A673 (cell line): ENCODE measurements around the gene NUMA1. TPM values are rescaled to one million over a fixed set of nuclear protein-coding genes. Genes with fewer than 3 reads are reported as not detected.
A peak's percentile ranks its signal among the peaks of the same experiment; 100 is the strongest.

Experiments used
- BruUV-seq: library from RNA; stranded (reverse); fragments of 400-500 nt; replicated peaks from 2 replicates; lab custom pipeline; 2021; lab: Mats Ljungman, UMichigan
- CTCF ChIA-PET: fragments of 300-600 bp; sonication (Branson Sonifier 250); formaldehyde crosslinking; loops from one replicate; lab custom pipeline; 2022; ENCODE audit warnings: antibody characterized with exemption; lab: Charles Lee
- POLR2A ChIA-PET: fragments of 300-600 bp; sonication (Branson Sonifier 250); formaldehyde crosslinking; loops from one replicate; lab custom pipeline; 2022; ENCODE audit warnings: antibody characterized with exemption; ENCODE audit not compliant: low non-redundant PET; lab: Charles Lee
- DNase-seq: peaks from one replicate; pipeline ENCODE4 v3.0.0-alpha.2; 2015; ENCODE audit warnings: low spot score
- H3K27ac ChIP-seq: fragments of 200-600 bp; sonication (generic); 2 replicates; pipeline ENCODE4 v1.5.1; 2016; ENCODE audit warnings: mixed run types, low read depth, mild to moderate bottlenecking, mixed read lengths, antibody characterized with exemption, low read length; ENCODE audit not compliant: poor library complexity, severe bottlenecking
- H3K27me3 ChIP-seq: fragments of 200-600 bp; sonication (generic); replicated peaks from 2 replicates; pipeline ENCODE4 v1.6.1; 2017; ENCODE audit warnings: mixed run types, low read depth, mild to moderate bottlenecking, mixed read lengths, antibody characterized with exemption, low read length; ENCODE audit not compliant: insufficient read depth, poor library complexity
- H3K36me3 ChIP-seq: fragments of 200-600 bp; sonication (generic); 2 replicates; pipeline ENCODE4 v1.6.1; 2016; ENCODE audit warnings: mixed run types, mild to moderate bottlenecking, mixed read lengths, antibody characterized with exemption, low read length; ENCODE audit not compliant: insufficient read depth, poor library complexity, severe bottlenecking
- H3K4me1 ChIP-seq: fragments of 200-600 bp; sonication (generic); 2 replicates; pipeline ENCODE4 v1.6.1; 2017; ENCODE audit warnings: mixed run types, mild to moderate bottlenecking, mixed read lengths, antibody characterized with exemption, low read length; ENCODE audit not compliant: insufficient read depth, poor library complexity, severe bottlenecking
- H3K4me3 ChIP-seq: fragments of 200-600 bp; sonication (generic); 2 replicates; pipeline ENCODE4 v1.5.1; 2016; ENCODE audit warnings: low read depth, mixed run types, mild to moderate bottlenecking, mixed read lengths, low read length; ENCODE audit not compliant: poor library complexity, severe bottlenecking
- H3K9me3 ChIP-seq: fragments of 200-600 bp; sonication (generic); 2 replicates; pipeline ENCODE4 v1.6.1; 2016; ENCODE audit warnings: mixed run types, low read depth, mild to moderate bottlenecking, mixed read lengths, antibody characterized with exemption, low read length; ENCODE audit not compliant: poor library complexity, severe bottlenecking
- CTCF ChIP-seq: fragments of 300-800, 200-600 bp; sonication (generic); conservative IDR thresholded peaks from 2 replicates; pipeline ENCODE4 v1.5.1; 2017; ENCODE audit warnings: low read depth, mild to moderate bottlenecking, antibody characterized with exemption, low read length, moderate library complexity, mixed read lengths
- EZH2 ChIP-seq: fragments of 200-600 bp; sonication (generic); IDR thresholded peaks from 2 replicates; pipeline ENCODE4 v1.6.1; 2017; ENCODE audit warnings: borderline replicate concordance, low read depth, mild to moderate bottlenecking, mixed read lengths, antibody characterized with exemption, low read length; ENCODE audit not compliant: poor library complexity, severe bottlenecking
- intact Hi-C: fragments of 100-400 bp; cut with micrococcal nuclease; formaldehyde crosslinking; loops from one replicate; pipeline ENCODE4 v1.10.0; 2022; ENCODE audit not compliant: unreplicated experiment
- total RNA-seq: library from RNA; stranded (reverse); gene quantifications from 2 replicates; pipeline ENCODE4 v1.2.3, GENCODE V29; 2021

Gene NUMA1
- total RNA-seq, 1 experiment from 2014 or later, result 216 TPM

GRCh38 chr11:72112978-72113808, 32.9 kb upstream of the NUMA1 start:
- POLR2A ChIA-PET, result interaction anchor here (0.6 kb wide), 1 partner anchor 33 kb away, joined by 4 read pairs; no protein-coding TSS in a partner anchor
- no peak for TF ChIP-seq CTCF
- no peak for TF ChIP-seq EZH2
- intact Hi-C loops, result loop anchor here (1.0 to 5.0 kb wide), 3 partner anchors 10 to 109 kb away; partner anchors contain the start of genes INPPL1, LAMTOR1, LRRC51 and NUMA1

GRCh38 chr11:72112143-72112977, 32.0 kb upstream of the NUMA1 start, which contains the start of gene ANAPC15:
Gene ANAPC15 (minus strand): TSS chr11:72112695. CDS start chr11:72111276, 1,419 bp downstream.
- peak; percentile 100 for DNase-seq
- no TSS peak for BruUV-seq
- ChIA-PET POLR2A (interaction anchor here (0.6 kb wide), 1 partner anchor 33 kb away, joined by 4 read pairs; no protein-coding TSS in a partner anchor), CTCF (no interaction called here)
- H3K36me3 ChIP-seq, result no peaks in the 10 kb centered on the region
- H3K4me1 ChIP-seq, result peaks cover 10% of the 10 kb centered on the region
- intact Hi-C loops, result loop anchor here (1.0 to 5.0 kb wide), 3 partner anchors 9 to 110 kb away; partner anchors contain the start of genes INPPL1, LAMTOR1, LRRC51 and NUMA1
- peak within 1 kb of the TSS; percentile 99 for H3K27ac ChIP-seq
- no peaks in the 10 kb centered on the region for H3K27me3 ChIP-seq
- no peaks in the 10 kb centered on the region for H3K9me3 ChIP-seq
- TF ChIP-seq EZH2 (no peak), CTCF (no peak)
- peak within 1 kb of the TSS; percentile 56 for H3K4me3 ChIP-seq

More at GRCh38 chr11:72112978-72113808, 32.9 kb upstream of the NUMA1 start:
- Histone ChIP-seq H3K9me3 (no peaks in the 10 kb centered on the region), H3K36me3 (no peaks in the 10 kb centered on the region), H3K27ac (peak overlapping the region; percentile 99), H3K27me3 (no peaks in the 10 kb centered on the region), H3K4me3 (peak overlapping the region; percentile 56), H3K4me1 (peaks cover 10% of the 10 kb centered on the region)
- CTCF ChIA-PET, result no interaction called here
- BruUV-seq, result TSS peak; percentile 99
- DNase-seq, result no peak
